Parathyroid adenoma (tissue), 2 donors: ENCODE results near the gene TFB2M.
A peak's percentile ranks its signal among the peaks of the same experiment; 100 is the strongest.

Source experiments
- H2AFZ ChIP-seq: fragments of 300-600 bp; sonication (generic); one replicate; pipeline ENCODE4 v1.7.0; 2017; ENCODE audit warnings: antibody characterized with exemption, mild to moderate bottlenecking
- H3K27ac ChIP-seq: fragments of 300-600 bp; sonication (generic); one replicate; pipeline ENCODE4 v1.7.0; 2017
- H3K27me3 ChIP-seq: fragments of 300-600 bp; sonication (generic); one replicate; pipeline ENCODE4 v1.7.0; 2017; ENCODE audit warnings: low read length; ENCODE audit not compliant: control insufficient read depth, insufficient read depth
- H3K36me3 ChIP-seq: fragments of 300-600 bp; sonication (generic); one replicate; pipeline ENCODE4 v1.7.0; 2017; ENCODE audit warnings: low read length; ENCODE audit not compliant: control insufficient read depth, insufficient read depth
- H3K4me1 ChIP-seq: fragments of 300-600 bp; sonication (generic); one replicate; pipeline ENCODE4 v1.7.0; 2017; ENCODE audit warnings: control low read depth
- H3K4me2 ChIP-seq: fragments of 300-600 bp; sonication (generic); one replicate; pipeline ENCODE4 v1.7.0; 2017; ENCODE audit warnings: low read length
- H3K4me3 ChIP-seq: fragments of 300-600 bp; sonication (generic); one replicate; pipeline ENCODE4 v1.7.0; 2017; ENCODE audit warnings: low read depth, low read length
- H3K79me2 ChIP-seq: fragments of 300-600 bp; sonication (generic); one replicate; pipeline ENCODE4 v1.7.0; 2017; ENCODE audit warnings: control low read depth
- H3K9ac ChIP-seq: fragments of 300-600 bp; sonication (generic); one replicate; pipeline ENCODE4 v1.7.0; 2017; ENCODE audit warnings: mild to moderate bottlenecking
- H3K9me3 ChIP-seq: fragments of 300-600 bp; sonication (generic); one replicate; pipeline ENCODE4 v1.7.0; 2017; ENCODE audit warnings: low read length; ENCODE audit not compliant: control insufficient read depth
- TF ChIP-seq, protein P1 (sequence below): fragments of 300-600 bp; sonication (generic); IDR thresholded peaks from one replicate; pipeline ENCODE4 v1.7.0; 2017; ENCODE audit warnings: antibody characterized with exemption, mild to moderate bottlenecking
- donor health status: primary hyperparathyroidism.

TFB2M gene

DNA sequence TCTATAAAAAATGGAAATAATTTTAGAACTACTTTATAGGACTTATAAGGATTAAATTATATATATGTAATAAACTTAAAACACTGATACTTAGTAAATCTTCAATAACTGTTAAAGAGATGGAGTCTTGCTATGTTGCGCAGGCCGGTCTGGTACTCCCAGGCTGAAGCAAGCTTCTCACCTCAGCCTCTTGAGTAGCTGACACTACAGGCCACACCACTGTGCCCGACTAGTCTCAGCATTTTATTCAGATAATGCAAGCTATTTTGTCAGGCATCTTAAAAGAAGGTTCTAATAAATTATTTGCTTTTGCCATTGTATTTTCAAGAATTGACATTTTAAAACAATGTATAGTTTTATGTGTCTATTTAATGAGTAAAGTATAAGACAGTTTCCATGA lies 21.0 kb upstream of the TFB2M start:
- Histone ChIP-seq H3K9me3 (no peaks in the 10 kb centered on the region), H3K27ac (no peak overlapping the region), H3K79me2 (peaks cover 15% of the 10 kb centered on the region), H3K4me2 (no peak overlapping the region), H3K4me3 (no peak overlapping the region), H3K9ac (no peak overlapping the region), H2AFZ (no peak overlapping the region), H3K36me3 (no peaks in the 10 kb centered on the region), H3K27me3 (no peaks in the 10 kb centered on the region), H3K4me1 (peaks cover 7% of the 10 kb centered on the region)
- TF ChIP-seq, protein P1, sequence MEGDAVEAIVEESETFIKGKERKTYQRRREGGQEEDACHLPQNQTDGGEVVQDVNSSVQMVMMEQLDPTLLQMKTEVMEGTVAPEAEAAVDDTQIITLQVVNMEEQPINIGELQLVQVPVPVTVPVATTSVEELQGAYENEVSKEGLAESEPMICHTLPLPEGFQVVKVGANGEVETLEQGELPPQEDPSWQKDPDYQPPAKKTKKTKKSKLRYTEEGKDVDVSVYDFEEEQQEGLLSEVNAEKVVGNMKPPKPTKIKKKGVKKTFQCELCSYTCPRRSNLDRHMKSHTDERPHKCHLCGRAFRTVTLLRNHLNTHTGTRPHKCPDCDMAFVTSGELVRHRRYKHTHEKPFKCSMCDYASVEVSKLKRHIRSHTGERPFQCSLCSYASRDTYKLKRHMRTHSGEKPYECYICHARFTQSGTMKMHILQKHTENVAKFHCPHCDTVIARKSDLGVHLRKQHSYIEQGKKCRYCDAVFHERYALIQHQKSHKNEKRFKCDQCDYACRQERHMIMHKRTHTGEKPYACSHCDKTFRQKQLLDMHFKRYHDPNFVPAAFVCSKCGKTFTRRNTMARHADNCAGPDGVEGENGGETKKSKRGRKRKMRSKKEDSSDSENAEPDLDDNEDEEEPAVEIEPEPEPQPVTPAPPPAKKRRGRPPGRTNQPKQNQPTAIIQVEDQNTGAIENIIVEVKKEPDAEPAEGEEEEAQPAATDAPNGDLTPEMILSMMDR = no peak

DNA sequence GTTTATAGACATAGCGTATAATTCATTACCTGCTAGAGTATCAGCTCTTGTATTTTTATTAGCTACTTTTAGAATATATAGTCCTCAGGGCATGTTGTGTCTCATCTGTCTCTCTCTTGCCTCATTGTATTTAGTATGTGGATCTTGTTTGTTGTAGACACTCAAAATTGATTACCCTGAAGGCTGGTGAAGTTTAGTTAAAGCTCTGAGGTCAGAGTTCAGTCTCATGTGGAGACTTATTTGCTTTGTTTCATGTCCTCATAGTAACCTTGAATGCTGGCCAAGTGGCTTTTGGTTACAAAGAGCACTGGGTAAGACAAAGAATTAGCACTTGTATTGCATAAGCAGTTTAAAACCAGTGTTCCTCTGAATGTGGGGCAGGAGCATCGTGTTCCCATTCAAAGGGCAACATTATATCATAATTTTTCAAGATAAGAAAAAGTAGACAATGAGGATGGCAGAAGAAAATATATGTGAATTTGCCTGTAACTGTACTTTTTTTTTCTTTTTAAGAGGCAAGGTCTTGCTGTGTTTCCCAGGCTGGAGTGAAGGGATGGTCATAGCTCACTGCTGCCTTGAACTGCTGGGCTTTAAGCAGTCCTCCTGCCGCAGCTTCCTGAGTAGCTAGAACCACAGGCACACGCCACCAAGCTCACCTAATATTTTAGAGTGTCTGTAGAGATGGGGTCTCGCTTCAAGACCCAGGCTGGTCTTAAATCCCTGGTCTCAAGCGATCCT lies 17.6 kb upstream of the TFB2M start:
- no peak overlapping the region for H3K9ac ChIP-seq
- H3K9me3 ChIP-seq = no peaks in the 10 kb centered on the region
- H3K27me3 ChIP-seq = no peaks in the 10 kb centered on the region
- no peak overlapping the region for H2AFZ ChIP-seq
- H3K27ac ChIP-seq = peak overlapping the region; percentile 47
- peaks cover 7% of the 10 kb centered on the region for H3K4me1 ChIP-seq
- peaks cover 6% of the 10 kb centered on the region for H3K79me2 ChIP-seq
- H3K36me3 ChIP-seq = no peaks in the 10 kb centered on the region
- TF ChIP-seq, protein P1 = no peak
- H3K4me2 ChIP-seq = no peak overlapping the region
- H3K4me3 ChIP-seq = no peak overlapping the region

DNA sequence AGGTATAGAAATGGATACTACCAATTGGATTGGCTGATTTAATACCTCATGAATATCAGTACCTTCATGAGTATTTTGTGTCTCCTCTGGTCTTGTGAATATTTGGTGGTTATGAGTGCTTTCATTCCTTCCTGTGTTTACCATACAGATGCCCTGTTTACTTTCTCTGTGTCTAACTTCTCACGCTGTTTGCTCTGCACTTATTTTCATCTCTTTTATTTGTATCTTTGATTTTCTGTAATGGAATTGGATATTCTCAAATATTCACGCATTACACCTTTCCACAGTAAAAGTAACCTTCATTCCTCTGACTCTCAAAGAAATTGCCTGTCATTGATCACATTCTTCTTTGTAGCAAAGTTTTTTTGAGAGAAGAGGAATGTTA lies 17.0 kb upstream of the TFB2M start:
- Histone ChIP-seq H3K4me2 (peak overlapping the region; percentile 47), H3K27me3 (no peaks in the 10 kb centered on the region), H3K79me2 (peaks cover 6% of the 10 kb centered on the region), H3K36me3 (no peaks in the 10 kb centered on the region), H3K4me3 (no peak overlapping the region), H3K27ac (peak overlapping the region; percentile 47), H3K9me3 (no peaks in the 10 kb centered on the region), H3K9ac (no peak overlapping the region), H2AFZ (peak overlapping the region; percentile 33), H3K4me1 (peaks cover 7% of the 10 kb centered on the region)
- TF ChIP-seq, protein P1 = no peak

DNA sequence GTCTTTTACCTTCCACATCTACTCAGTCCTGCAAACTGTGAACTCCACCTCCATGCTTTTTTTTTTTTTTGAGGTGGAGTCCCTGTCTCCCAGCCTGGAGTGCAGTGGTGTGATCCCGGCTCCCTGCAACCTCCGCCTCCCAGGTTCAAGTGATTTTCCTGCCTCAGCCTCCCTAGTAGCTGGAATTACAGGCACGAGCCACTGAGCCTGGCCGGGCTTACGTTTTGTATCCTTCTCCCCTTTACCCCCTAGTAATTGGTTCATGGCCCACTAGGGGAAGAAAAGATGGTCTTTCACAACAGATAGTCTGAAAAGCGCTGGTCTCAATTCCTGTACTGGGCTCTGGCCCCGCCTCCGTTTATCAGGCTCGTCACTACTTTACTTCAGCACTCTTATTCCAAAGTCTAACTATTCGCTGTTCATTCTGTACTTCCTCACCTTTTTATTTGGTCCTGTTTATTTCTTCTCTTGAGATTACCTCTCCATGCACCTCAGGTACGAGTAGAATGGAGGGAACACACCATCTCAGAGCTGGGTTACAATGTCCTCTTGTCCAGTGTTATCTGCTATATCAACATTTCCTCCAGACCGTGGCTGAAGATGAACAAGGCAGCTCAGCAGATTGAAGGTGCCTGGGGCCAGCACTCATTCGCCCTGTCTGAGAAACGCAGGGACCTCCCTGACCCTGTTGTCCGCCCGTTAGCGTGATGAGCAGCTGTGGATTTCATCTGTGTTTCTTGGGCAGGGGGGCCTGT lies 16.4 kb upstream of the TFB2M start:
- Histone ChIP-seq H3K4me3 (no peak overlapping the region), H3K27ac (peak overlapping the region; percentile 47)

More for the DNA sequence above, 16.4 kb upstream of the TFB2M start:
- no peaks in the 10 kb centered on the region for H3K36me3 ChIP-seq
- TF ChIP-seq, protein P1 = no peak
- no peaks in the 10 kb centered on the region for H3K9me3 ChIP-seq
- no peak overlapping the region for H3K9ac ChIP-seq
- H3K27me3 ChIP-seq = no peaks in the 10 kb centered on the region
- peak overlapping the region; percentile 47 for H3K4me2 ChIP-seq
- H3K4me1 ChIP-seq = peaks cover 7% of the 10 kb centered on the region
- peaks cover 6% of the 10 kb centered on the region for H3K79me2 ChIP-seq
- H2AFZ ChIP-seq = peak overlapping the region; percentile 33
